ENCODE data around the gene AOX1. TPM values are rescaled to one million over a fixed set of nuclear protein-coding genes. Genes with fewer than 3 reads are reported as not detected.

AOX1 gene
- total and polyA plus RNA-seq, 2 donors (not counting 1 experiment from before 2014, with no cell fraction given): 0.18 TPM; not detected in 1

DNA sequence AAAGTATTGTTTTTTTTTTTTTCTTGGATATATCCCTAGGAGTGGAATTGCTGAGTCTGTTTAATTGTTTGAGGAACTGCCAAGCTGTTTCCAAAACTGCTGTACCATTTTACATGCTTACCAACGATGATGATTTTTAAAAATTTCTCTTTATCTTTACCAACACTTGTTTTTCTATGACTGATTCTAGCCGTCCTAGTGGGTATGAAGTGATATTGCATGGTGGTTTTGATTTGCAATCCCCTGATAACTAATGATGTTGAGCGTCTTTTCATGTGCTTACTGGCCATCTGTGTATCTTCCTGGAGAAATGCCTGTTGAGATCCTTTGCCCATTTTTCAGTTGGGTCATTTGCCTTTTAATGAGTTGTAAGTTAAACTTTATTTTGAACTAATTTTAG lies 8.8 kb upstream of the AOX1 start:
- H3K79me2 ChIP-seq (ENCODE audit: control insufficient read depth, insufficient read depth, low read length): no peaks in the 10 kb centered on the region
- Mint-ChIP-seq H3K27me3 (no peaks in the 10 kb centered on the region), H3K4me1 (no peaks in the 10 kb centered on the region), H3K4me3 (no peak overlapping the region), H3K27ac (no peak overlapping the region), H3K9me3 (ENCODE audit: insufficient read depth) (no peaks in the 10 kb centered on the region)
- H3K9ac ChIP-seq (ENCODE audit: low read length): no peak overlapping the region
- H2AFZ ChIP-seq (ENCODE audit: insufficient read depth, low read depth, low read length, poor library complexity, severe bottlenecking): no peak overlapping the region
- no CpG with 5 or more reads among the region's 3 CpGs for WGBS (ENCODE audit: insufficient coverage)
- H3K4me3 ChIP-seq (ENCODE audit: control extremely low read depth in 1 of 5, extremely low read depth in 1 of 5, insufficient read depth in 1 of 5, low read depth in 2 of 5, low read length in 4 of 5): no peak overlapping the region
- intact Hi-C loops (cut with micrococcal nuclease): loop anchor here (2.0 to 5.0 kb wide), 2 partner anchors 235 to 492 kb away; partner anchors contain the start of gene BZW1
- no peak for DNase-seq
- H3K27ac ChIP-seq (ENCODE audit: low read length in 2 of 2): no peak overlapping the region
- POLR2A ChIA-PET: no interaction called here
- TF ChIP-seq EZH2 (IDR thresholded peaks at IDR 0.05; ENCODE audit: borderline replicate concordance, insufficient read depth, low read depth, low read length, poor library complexity, severe bottlenecking): no peak
- TF ChIP-seq, protein P1, sequence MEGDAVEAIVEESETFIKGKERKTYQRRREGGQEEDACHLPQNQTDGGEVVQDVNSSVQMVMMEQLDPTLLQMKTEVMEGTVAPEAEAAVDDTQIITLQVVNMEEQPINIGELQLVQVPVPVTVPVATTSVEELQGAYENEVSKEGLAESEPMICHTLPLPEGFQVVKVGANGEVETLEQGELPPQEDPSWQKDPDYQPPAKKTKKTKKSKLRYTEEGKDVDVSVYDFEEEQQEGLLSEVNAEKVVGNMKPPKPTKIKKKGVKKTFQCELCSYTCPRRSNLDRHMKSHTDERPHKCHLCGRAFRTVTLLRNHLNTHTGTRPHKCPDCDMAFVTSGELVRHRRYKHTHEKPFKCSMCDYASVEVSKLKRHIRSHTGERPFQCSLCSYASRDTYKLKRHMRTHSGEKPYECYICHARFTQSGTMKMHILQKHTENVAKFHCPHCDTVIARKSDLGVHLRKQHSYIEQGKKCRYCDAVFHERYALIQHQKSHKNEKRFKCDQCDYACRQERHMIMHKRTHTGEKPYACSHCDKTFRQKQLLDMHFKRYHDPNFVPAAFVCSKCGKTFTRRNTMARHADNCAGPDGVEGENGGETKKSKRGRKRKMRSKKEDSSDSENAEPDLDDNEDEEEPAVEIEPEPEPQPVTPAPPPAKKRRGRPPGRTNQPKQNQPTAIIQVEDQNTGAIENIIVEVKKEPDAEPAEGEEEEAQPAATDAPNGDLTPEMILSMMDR (IDR thresholded peaks at IDR 0.05): no peak
- CTCF ChIA-PET: no interaction called here
- H3K4me2 ChIP-seq (replicated peaks; ENCODE audit: low read depth, low read length, poor library complexity, severe bottlenecking): no peak overlapping the region
- H3K4me1 ChIP-seq (ENCODE audit: control insufficient read depth in 2 of 2, insufficient read depth in 2 of 2, low read length in 2 of 2): no peaks in the 10 kb centered on the region
- H4K20me1 ChIP-seq (ENCODE audit: control insufficient read depth, insufficient read depth, low read length, poor library complexity, severe bottlenecking): no peaks in the 10 kb centered on the region
- H3K27me3 ChIP-seq (replicated peaks in 1 of 4; ENCODE audit: control extremely low read depth in 1 of 4, control insufficient read depth in 3 of 4, insufficient read depth in 4 of 4, low read length in 3 of 4): no peaks in the 10 kb centered on the region
- H3K9me3 ChIP-seq (ENCODE audit: control extremely low read depth in 1 of 3, control insufficient read depth in 2 of 3, insufficient read depth in 1 of 3, low read length in 2 of 3): no peaks in the 10 kb centered on the region
- H3K36me3 ChIP-seq (replicated peaks in 1 of 2; ENCODE audit: control extremely low read depth in 1 of 2, control insufficient read depth in 1 of 2, extremely low read depth in 1 of 2, insufficient read depth in 2 of 2, low read length in 1 of 2): no peaks in the 10 kb centered on the region
- ATAC-seq (ENCODE audit: low read depth): no peak

DNA sequence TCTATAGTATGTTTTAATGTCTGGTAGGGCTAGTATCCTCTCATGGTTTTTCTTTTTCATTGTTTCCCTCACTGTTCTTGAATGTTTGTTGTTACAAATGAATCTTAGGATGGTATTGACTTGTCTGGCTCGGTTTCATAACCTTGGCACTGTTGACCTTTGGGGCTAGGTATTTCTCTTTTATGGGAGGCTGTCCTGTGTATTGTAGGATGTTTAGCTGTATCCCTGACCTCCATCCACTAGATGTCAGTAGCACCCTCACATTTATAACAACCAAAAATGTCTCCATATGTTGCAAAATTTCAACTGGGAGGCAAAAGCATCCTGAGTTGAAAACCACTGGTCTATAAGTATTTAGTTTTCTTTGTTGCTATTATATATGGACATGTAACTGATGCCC lies 7.0 kb upstream of the AOX1 start:
- no CpG with 5 or more reads among the region's 1 CpG for WGBS (ENCODE audit: insufficient coverage)
- no peaks in the 10 kb centered on the region for H3K9me3 ChIP-seq (ENCODE audit: control extremely low read depth in 1 of 3, control insufficient read depth in 2 of 3, insufficient read depth in 1 of 3, low read length in 2 of 3)
- H3K9ac ChIP-seq (ENCODE audit: low read length): no peak overlapping the region
- H3K4me1 ChIP-seq (ENCODE audit: control insufficient read depth in 2 of 2, insufficient read depth in 2 of 2, low read length in 2 of 2): no peaks in the 10 kb centered on the region
- H3K27ac Mint-ChIP-seq: no peak overlapping the region
- H4K20me1 ChIP-seq (ENCODE audit: control insufficient read depth, insufficient read depth, low read length, poor library complexity, severe bottlenecking): no peaks in the 10 kb centered on the region
- no peak overlapping the region for H3K27ac ChIP-seq (ENCODE audit: low read length in 2 of 2)
- no peaks in the 10 kb centered on the region for H3K27me3 Mint-ChIP-seq
- H3K4me3 ChIP-seq (ENCODE audit: control extremely low read depth in 1 of 5, extremely low read depth in 1 of 5, insufficient read depth in 1 of 5, low read depth in 2 of 5, low read length in 4 of 5): no peak overlapping the region
- ChIA-PET POLR2A (no interaction called here), CTCF (interaction anchor here (1.4 kb wide), 1 partner anchor 125 kb away, joined by 4 read pairs; no protein-coding TSS in a partner anchor)
- no peak overlapping the region for H3K4me2 ChIP-seq (replicated peaks; ENCODE audit: low read depth, low read length, poor library complexity, severe bottlenecking)
- DNase-seq: peak; percentile 38
- peaks cover 0 to 5% (median 0%) of the 10 kb centered on the region in 4 experiments for H3K27me3 ChIP-seq (replicated peaks in 1 of 4; ENCODE audit: control extremely low read depth in 1 of 4, control insufficient read depth in 3 of 4, insufficient read depth in 4 of 4, low read length in 3 of 4)
- no peaks in the 10 kb centered on the region for H3K4me1 Mint-ChIP-seq
- TF ChIP-seq, protein P1 (IDR thresholded peaks at IDR 0.05): peak; percentile 46
- no peak for TF ChIP-seq EZH2 (IDR thresholded peaks at IDR 0.05; ENCODE audit: borderline replicate concordance, insufficient read depth, low read depth, low read length, poor library complexity, severe bottlenecking)
- peak; percentile 31 for ATAC-seq (ENCODE audit: low read depth)
- no peaks in the 10 kb centered on the region for H3K9me3 Mint-ChIP-seq (ENCODE audit: insufficient read depth)
- H3K79me2 ChIP-seq (ENCODE audit: control insufficient read depth, insufficient read depth, low read length): no peaks in the 10 kb centered on the region
- H3K4me3 Mint-ChIP-seq: no peak overlapping the region
- H2AFZ ChIP-seq (ENCODE audit: insufficient read depth, low read depth, low read length, poor library complexity, severe bottlenecking): no peak overlapping the region
- intact Hi-C loops (cut with micrococcal nuclease): loop anchor here (5.0 kb wide), 1 partner anchor 234 kb away; the partner anchor contains the start of gene BZW1
- no peaks in the 10 kb centered on the region for H3K36me3 ChIP-seq (replicated peaks in 1 of 2; ENCODE audit: control extremely low read depth in 1 of 2, control insufficient read depth in 1 of 2, extremely low read depth in 1 of 2, insufficient read depth in 2 of 2, low read length in 1 of 2)

All from B cell (primary cell).